A673 (cell line): ENCODE results near the gene GABRD.

Experiments used
- EZH2 ChIP-seq: fragments of 200-600 bp; sonication (generic); IDR thresholded peaks from 2 replicates; pipeline ENCODE4 v1.6.1; 2017; ENCODE audit warnings: borderline replicate concordance, low read depth, mild to moderate bottlenecking, mixed read lengths, antibody characterized with exemption, low read length; ENCODE audit not compliant: poor library complexity, severe bottlenecking
- TF ChIP-seq, protein P1 (sequence below): fragments of 300-800, 200-600 bp; sonication (generic); conservative IDR thresholded peaks from 2 replicates; pipeline ENCODE4 v1.5.1; 2017; ENCODE audit warnings: low read depth, mild to moderate bottlenecking, antibody characterized with exemption, low read length, moderate library complexity, mixed read lengths

GRCh38 chr1:2004856-2005255, 14.3 kb upstream of the GABRD start:
- TF ChIP-seq, protein P1, sequence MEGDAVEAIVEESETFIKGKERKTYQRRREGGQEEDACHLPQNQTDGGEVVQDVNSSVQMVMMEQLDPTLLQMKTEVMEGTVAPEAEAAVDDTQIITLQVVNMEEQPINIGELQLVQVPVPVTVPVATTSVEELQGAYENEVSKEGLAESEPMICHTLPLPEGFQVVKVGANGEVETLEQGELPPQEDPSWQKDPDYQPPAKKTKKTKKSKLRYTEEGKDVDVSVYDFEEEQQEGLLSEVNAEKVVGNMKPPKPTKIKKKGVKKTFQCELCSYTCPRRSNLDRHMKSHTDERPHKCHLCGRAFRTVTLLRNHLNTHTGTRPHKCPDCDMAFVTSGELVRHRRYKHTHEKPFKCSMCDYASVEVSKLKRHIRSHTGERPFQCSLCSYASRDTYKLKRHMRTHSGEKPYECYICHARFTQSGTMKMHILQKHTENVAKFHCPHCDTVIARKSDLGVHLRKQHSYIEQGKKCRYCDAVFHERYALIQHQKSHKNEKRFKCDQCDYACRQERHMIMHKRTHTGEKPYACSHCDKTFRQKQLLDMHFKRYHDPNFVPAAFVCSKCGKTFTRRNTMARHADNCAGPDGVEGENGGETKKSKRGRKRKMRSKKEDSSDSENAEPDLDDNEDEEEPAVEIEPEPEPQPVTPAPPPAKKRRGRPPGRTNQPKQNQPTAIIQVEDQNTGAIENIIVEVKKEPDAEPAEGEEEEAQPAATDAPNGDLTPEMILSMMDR, result no peak
- TF ChIP-seq EZH2, result no peak
